ENCODE data around the gene RRAGC. TPM values are rescaled to one million over a fixed set of nuclear protein-coding genes. Genes with fewer than 3 reads are reported as not detected.

RRAGC gene
- total RNA-seq, 1 donor from 2014 or later, result 11.4 TPM

GRCh38 chr1:38833146-38833545 lies 26.4 kb downstream of the RRAGC start:
- no peak for DNase-seq (ENCODE audit: low spot score)
- Histone ChIP-seq H3K79me2 (ENCODE audit: low read depth) (no peaks in the 10 kb centered on the region), H4K20me1 (ENCODE audit: low read depth) (no peaks in the 10 kb centered on the region), H3K27me3 (no peaks in the 10 kb centered on the region), H2AFZ (replicated peaks) (no peak overlapping the region), H3K4me2 (no peak overlapping the region), H3K9me3 (ENCODE audit: low read depth) (no peaks in the 10 kb centered on the region), H3K27ac (no peak overlapping the region), H3K4me3 (no peak overlapping the region), H3K4me1 (peaks cover 5% of the 10 kb centered on the region), H3K9ac (no peak overlapping the region), H3K36me3 (no peaks in the 10 kb centered on the region), H3F3A (ENCODE audit: low read depth) (peaks cover 7% of the 10 kb centered on the region)
- peaks cover 12% of the 10 kb centered on the region for H3K4me1 Mint-ChIP-seq
- no peaks in the 10 kb centered on the region for H3K36me3 Mint-ChIP-seq
- no peaks in the 10 kb centered on the region for H3K9me3 Mint-ChIP-seq
- no peak overlapping the region for H3K27ac Mint-ChIP-seq
- peaks cover 4% of the 10 kb centered on the region for H3K27me3 Mint-ChIP-seq (ENCODE audit: insufficient read depth, low read depth)
- H3K4me3 Mint-ChIP-seq, result no peak overlapping the region
- no peak for TF ChIP-seq EZH2phosphoT487 (IDR thresholded peaks at IDR 0.05)
- TF ChIP-seq CTCF (IDR thresholded peaks at IDR 0.05), result no peak
- TF ChIP-seq EZH2 (IDR thresholded peaks at IDR 0.05), result no peak

GRCh38 chr1:38832370-38832734 lies 27.2 kb downstream of the RRAGC start:
- Histone ChIP-seq H3K9ac (no peak overlapping the region), H3K4me2 (no peak overlapping the region), H3K9me3 (ENCODE audit: low read depth) (no peaks in the 10 kb centered on the region), H3K36me3 (no peaks in the 10 kb centered on the region), H3K4me3 (no peak overlapping the region), H2AFZ (replicated peaks) (no peak overlapping the region), H3F3A (ENCODE audit: low read depth) (peaks cover 1% of the 10 kb centered on the region), H3K4me1 (peaks cover 5% of the 10 kb centered on the region), H3K79me2 (ENCODE audit: low read depth) (no peaks in the 10 kb centered on the region), H4K20me1 (ENCODE audit: low read depth) (no peaks in the 10 kb centered on the region), H3K27me3 (no peaks in the 10 kb centered on the region), H3K27ac (no peak overlapping the region)
- Mint-ChIP-seq H3K9me3 (no peaks in the 10 kb centered on the region), H3K27ac (no peak overlapping the region), H3K4me3 (no peak overlapping the region), H3K4me1 (peaks cover 12% of the 10 kb centered on the region), H3K27me3 (ENCODE audit: insufficient read depth, low read depth) (peaks cover 4% of the 10 kb centered on the region), H3K36me3 (no peaks in the 10 kb centered on the region)
- no peak for TF ChIP-seq EZH2phosphoT487 (IDR thresholded peaks at IDR 0.05)
- no peak for TF ChIP-seq EZH2 (IDR thresholded peaks at IDR 0.05)
- no peak for TF ChIP-seq CTCF (IDR thresholded peaks at IDR 0.05)
- DNase-seq (ENCODE audit: low spot score), result no peak

GRCh38 chr1:38831731-38832369 lies 27.7 kb downstream of the RRAGC start:
- Histone ChIP-seq H3K9ac (no peak overlapping the region), H3K27ac (no peak overlapping the region), H3K4me1 (peaks cover 5% of the 10 kb centered on the region), H3F3A (ENCODE audit: low read depth) (no peaks in the 10 kb centered on the region), H2AFZ (replicated peaks) (no peak overlapping the region), H4K20me1 (ENCODE audit: low read depth) (no peaks in the 10 kb centered on the region), H3K4me3 (no peak overlapping the region), H3K27me3 (no peaks in the 10 kb centered on the region), H3K4me2 (no peak overlapping the region), H3K79me2 (ENCODE audit: low read depth) (no peaks in the 10 kb centered on the region), H3K36me3 (no peaks in the 10 kb centered on the region), H3K9me3 (ENCODE audit: low read depth) (no peaks in the 10 kb centered on the region)
- TF ChIP-seq EZH2phosphoT487 (IDR thresholded peaks at IDR 0.05), result no peak
- no peak for TF ChIP-seq EZH2 (IDR thresholded peaks at IDR 0.05)
- TF ChIP-seq CTCF (IDR thresholded peaks at IDR 0.05), result no peak
- Mint-ChIP-seq H3K9me3 (no peaks in the 10 kb centered on the region), H3K36me3 (no peaks in the 10 kb centered on the region), H3K27me3 (ENCODE audit: insufficient read depth, low read depth) (peaks cover 4% of the 10 kb centered on the region), H3K27ac (no peak overlapping the region), H3K4me1 (peaks cover 12% of the 10 kb centered on the region), H3K4me3 (no peak overlapping the region)
- DNase-seq (ENCODE audit: low spot score), result no peak
